ENCODE measurements around the gene IFRD2.

GRCh38 chr3:50299929-50300680, 7.9 kb upstream of the IFRD2 start:
- TF ChIP-seq CTCF (IDR thresholded peaks at IDR 0.05) (no peak), ZFX (IDR thresholded peaks at IDR 0.05; ENCODE audit: borderline replicate concordance) (no peak)

All from 22Rv1 (cell line).